ENCODE results near the gene UGT2A1.

The UGT2A1 gene

GRCh38 chr4:69549651-69550050 is 103.4 kb downstream of the UGT2A1 start:
- H3K4me2 ChIP-seq (ENCODE audit: insufficient read depth, low read length) = no peak overlapping the region

GRCh38 chr4:69546134-69546765 is 106.8 kb downstream of the UGT2A1 start:
- H3K36me3 ChIP-seq (ENCODE audit: insufficient read depth, low read length) = no peaks in the 10 kb centered on the region
- H2AFZ ChIP-seq (ENCODE audit: low read depth, low read length) = no peak overlapping the region
- no peaks in the 10 kb centered on the region for H3K79me2 ChIP-seq (ENCODE audit: insufficient read depth, low read length)
- no peak overlapping the region for H3K4me3 ChIP-seq (ENCODE audit: low read depth in 1 of 2, low read length in 2 of 2)
- H3K27ac ChIP-seq (ENCODE audit: low read length) = no peak overlapping the region
- no peaks in the 10 kb centered on the region for H4K20me1 ChIP-seq (ENCODE audit: insufficient read depth, low read length)
- DNase-seq = no peak
- TF ChIP-seq CTCF (IDR thresholded peaks at IDR 0.05; ENCODE audit: borderline replicate concordance, extremely low read depth, low read length, poor library complexity, severe bottlenecking) = no peak
- no peak for TF ChIP-seq EZH2 (IDR thresholded peaks at IDR 0.05; ENCODE audit: borderline replicate concordance, low read depth, low read length, severe bottlenecking)
- H3K27me3 ChIP-seq (ENCODE audit: insufficient read depth, low read length, poor library complexity) = no peaks in the 10 kb centered on the region
- H3K4me2 ChIP-seq (ENCODE audit: insufficient read depth, low read length) = no peak overlapping the region
- no peaks in the 10 kb centered on the region for H3K4me1 ChIP-seq (ENCODE audit: insufficient read depth, low read length)
- no peak for ATAC-seq (ENCODE audit: insufficient read depth, low read depth)
- H3K9me3 ChIP-seq (ENCODE audit: insufficient read depth, low read length, severe bottlenecking) = no peaks in the 10 kb centered on the region
- no peak overlapping the region for H3K9ac ChIP-seq (ENCODE audit: low read depth, low read length)

More at GRCh38 chr4:69549651-69550050, 103.4 kb downstream of the UGT2A1 start:
- no peak for TF ChIP-seq CTCF (IDR thresholded peaks at IDR 0.05; ENCODE audit: borderline replicate concordance, extremely low read depth, low read length, poor library complexity, severe bottlenecking)
- TF ChIP-seq EZH2 (IDR thresholded peaks at IDR 0.05; ENCODE audit: borderline replicate concordance, low read depth, low read length, severe bottlenecking) = no peak
- H3K27ac ChIP-seq (ENCODE audit: low read length) = no peak overlapping the region
- DNase-seq (no peak), ATAC-seq (ENCODE audit: insufficient read depth, low read depth) (no peak)
- no peaks in the 10 kb centered on the region for H3K9me3 ChIP-seq (ENCODE audit: insufficient read depth, low read length, severe bottlenecking)
- no peak overlapping the region for H2AFZ ChIP-seq (ENCODE audit: low read depth, low read length)
- H3K4me1 ChIP-seq (ENCODE audit: insufficient read depth, low read length) = no peaks in the 10 kb centered on the region
- no peaks in the 10 kb centered on the region for H3K79me2 ChIP-seq (ENCODE audit: insufficient read depth, low read length)
- H3K9ac ChIP-seq (ENCODE audit: low read depth, low read length) = no peak overlapping the region
- H3K36me3 ChIP-seq (ENCODE audit: insufficient read depth, low read length) = no peaks in the 10 kb centered on the region
- no peaks in the 10 kb centered on the region for H3K27me3 ChIP-seq (ENCODE audit: insufficient read depth, low read length, poor library complexity)
- no peaks in the 10 kb centered on the region for H4K20me1 ChIP-seq (ENCODE audit: insufficient read depth, low read length)
- no peak overlapping the region for H3K4me3 ChIP-seq (ENCODE audit: low read depth in 1 of 2, low read length in 2 of 2)

Data from DND-41 (cell line).